Nasal cavity respiratory epithelium epithelial cell of viscerocranial mucosa (primary cell): Measurements from ENCODE around the gene NIPAL3. TPM values are rescaled to one million over a fixed set of nuclear protein-coding genes. Genes with fewer than 3 reads are reported as not detected.

ENCODE experiments used
- total RNA-seq: library from RNA; depleted of rRNA; stranded (reverse); fragments of >200 nt; gene quantifications from 2 replicates; pipeline ENCODE4 v1.2.3, GENCODE V29; 2014

Gene NIPAL3
- 23.9 and 54.9 TPM in 2 replicates for total RNA-seq

DNA sequence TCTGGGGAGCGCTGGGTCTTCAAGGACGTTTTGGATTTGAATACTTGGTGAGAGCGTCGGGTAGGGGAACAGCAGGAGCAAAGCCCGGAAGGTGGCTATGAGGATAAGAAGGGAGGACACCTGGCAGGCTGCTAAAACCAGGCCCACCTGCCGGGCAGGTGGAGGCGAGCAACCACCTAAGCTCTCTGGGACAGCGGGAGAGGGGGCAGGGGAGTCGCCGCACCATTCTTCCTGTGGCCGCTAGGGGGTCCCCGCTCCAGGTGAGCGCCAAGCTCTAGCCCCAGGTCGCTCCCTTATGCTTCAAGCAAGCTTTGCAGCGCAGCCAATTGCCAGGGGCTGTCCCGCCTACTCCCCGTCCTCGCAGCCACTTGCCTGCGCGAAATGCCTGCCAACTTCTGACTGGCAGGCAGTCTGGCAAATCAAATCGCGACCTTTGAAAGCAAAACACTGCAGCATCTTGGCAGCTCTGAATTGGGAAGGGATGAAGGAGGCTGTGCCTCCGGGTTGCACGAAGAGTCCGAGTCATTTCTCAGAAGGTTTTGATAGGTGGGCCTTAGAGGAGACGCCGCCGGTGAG, at the start of gene NIPAL3:
Gene NIPAL3, plus strand, starts transcription at position 469 of the 576 bp plus-strand sequence. CDS start 3,746 bp downstream, outside the sequence.

DNA sequence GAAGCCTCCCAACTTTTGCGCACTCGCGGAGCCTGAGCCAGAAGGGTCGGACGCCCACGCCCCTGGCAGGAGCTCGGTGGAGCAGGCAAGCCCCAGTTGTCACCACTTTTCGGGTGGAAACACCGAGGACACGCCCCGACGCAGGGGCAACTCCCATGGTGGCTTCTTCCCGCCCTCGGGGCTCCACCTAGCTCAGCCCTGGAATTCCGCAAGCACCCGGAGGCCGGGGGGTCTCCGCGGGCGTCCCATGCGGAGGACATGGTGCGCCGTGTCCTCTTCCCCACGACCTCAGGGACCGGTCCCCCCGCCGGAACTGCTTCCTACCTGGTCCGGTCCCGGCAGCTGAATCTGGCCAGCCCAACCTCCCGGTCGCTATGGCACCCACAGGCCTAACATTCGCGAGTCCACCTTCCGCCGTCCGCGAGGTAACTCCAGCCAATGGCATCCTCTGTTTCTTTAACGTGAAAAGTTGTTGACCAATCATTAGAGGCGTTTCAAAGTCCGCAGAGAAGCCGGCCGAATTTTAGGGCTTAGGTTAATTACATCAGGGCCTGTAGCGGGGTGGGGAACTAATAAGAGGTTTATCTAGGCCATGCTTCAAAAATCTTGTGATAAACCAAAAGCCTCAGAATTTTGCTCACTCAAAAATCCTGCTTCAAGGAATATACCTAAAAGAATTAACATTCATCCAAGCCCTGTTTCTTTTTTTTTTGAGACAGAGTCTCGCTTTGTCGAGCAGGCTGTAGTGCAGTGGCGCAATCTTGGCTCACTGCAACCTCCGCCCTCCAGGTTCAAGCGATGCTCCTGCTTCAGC, 2.0 kb upstream of the NIPAL3 start, which contains the start of gene STPG1:
Gene STPG1, minus strand, starts transcription at position 433 of the 814 bp plus-strand sequence. CDS start 12,394 bp downstream, outside the sequence.

DNA sequence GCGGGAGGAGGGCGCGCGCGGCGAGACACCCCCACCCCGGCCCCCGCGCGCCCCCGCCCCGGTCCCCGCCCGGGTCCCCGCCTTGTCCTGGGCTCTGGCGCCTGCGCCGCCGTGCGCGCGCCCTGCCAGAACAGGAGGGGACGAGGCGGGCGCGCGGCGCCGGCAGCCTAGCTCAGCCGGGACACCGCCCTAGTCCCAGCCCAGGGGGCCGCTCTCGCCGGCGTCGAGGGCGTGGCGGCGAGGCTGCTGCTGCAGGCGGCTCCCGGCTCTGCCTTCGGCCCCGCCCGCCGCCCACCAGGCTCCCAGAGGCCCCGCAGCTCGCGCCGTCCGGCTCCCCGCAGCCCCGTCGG, 87.1 kb downstream of the NIPAL3 start, which contains the start of gene RCAN3:
Gene RCAN3, plus strand, starts transcription at position 128 of the 350 bp plus-strand sequence. CDS start 11,537 bp downstream, outside the sequence.

Other genes with a start within 250 kb of the NIPAL3 start
- gene IFNLR1, start 228.5 kb upstream of the NIPAL3 start, total RNA-seq, result 5.8 and 9.6 TPM in 2 replicates
- gene GRHL3, start 96.4 kb upstream of the NIPAL3 start, total RNA-seq, result 27.7 and 61.2 TPM in 2 replicates
- gene STPG1, start 2.0 kb upstream of the NIPAL3 start, total RNA-seq, result 6.2 and 8.5 TPM in 2 replicates
- gene RCAN3, start 87.0 kb downstream of the NIPAL3 start, total RNA-seq, result 15.0 and 21.9 TPM in 2 replicates
- gene NCMAP, start 140.3 kb downstream of the NIPAL3 start, total RNA-seq, result under 0.01 and 0.21 TPM in 2 replicates
- 31.4 and 40.5 TPM in 2 replicates for gene SRRM1, start 227.5 kb downstream of the NIPAL3 start, total RNA-seq